GM21367 (cell line): Measurements from ENCODE around the gene CPNE5.
"Not testable (repeated sequence)": the region's sequence is repeated elsewhere in the genome, so short reads cannot be mapped to it uniquely, and the experiment has no call there.

Source experiments
- ATAC-seq: cut with Tn5 transposase; IDR thresholded peaks from one replicate; pipeline ENCODE4 v1.9.1; 2021; ENCODE audit not compliant: unreplicated experiment

The CPNE5 gene

GRCh38 chr6:36728289-36729160 lies 110.7 kb downstream of the CPNE5 start:
- no peak for ATAC-seq

DNA sequence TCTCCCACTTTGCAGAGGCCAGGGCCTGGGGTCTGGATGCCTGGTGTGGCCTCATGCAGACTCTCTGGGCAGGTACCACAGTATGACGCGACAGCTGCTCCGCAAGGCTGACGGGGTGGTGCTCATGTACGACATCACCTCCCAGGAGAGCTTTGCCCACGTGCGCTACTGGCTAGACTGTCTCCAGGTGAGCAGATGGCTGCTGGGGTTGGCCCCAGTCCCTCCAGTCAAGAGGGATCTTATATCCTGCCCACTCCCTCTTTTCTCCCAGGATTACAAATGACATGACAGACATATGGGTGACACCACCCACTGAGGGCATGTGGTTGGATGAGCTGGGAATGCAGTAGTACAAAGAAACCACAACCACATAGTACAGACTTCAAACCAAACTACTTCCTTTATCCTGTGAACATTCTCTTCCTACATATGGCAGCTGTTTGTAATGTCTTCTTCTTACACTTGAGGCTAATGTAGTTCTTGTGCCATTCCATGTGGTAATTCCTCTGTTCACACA lies 111.7 kb downstream of the CPNE5 start:
- no peak for ATAC-seq

DNA sequence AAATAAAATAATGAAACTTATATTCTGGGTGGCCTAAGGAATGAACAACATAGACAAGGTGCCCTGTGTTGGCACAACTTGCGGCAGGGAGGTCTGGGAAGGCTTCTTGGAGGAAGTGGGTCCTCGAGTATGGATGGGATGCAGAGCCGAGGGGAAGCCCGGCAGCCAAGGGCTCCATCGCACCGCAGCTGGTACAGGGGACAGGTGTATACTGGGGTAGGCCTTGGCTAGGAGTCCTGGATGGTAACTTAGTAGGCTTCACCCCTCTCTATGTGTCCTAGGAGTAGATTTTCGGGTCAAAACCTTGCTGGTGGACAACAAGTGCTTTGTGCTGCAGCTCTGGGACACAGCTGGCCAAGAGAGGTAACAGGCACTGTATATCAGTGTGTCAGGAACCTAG lies 113.7 kb downstream of the CPNE5 start:
- no peak for ATAC-seq

GRCh38 chr6:36724514-36725390 lies 114.5 kb downstream of the CPNE5 start:
- ATAC-seq: no peak

DNA sequence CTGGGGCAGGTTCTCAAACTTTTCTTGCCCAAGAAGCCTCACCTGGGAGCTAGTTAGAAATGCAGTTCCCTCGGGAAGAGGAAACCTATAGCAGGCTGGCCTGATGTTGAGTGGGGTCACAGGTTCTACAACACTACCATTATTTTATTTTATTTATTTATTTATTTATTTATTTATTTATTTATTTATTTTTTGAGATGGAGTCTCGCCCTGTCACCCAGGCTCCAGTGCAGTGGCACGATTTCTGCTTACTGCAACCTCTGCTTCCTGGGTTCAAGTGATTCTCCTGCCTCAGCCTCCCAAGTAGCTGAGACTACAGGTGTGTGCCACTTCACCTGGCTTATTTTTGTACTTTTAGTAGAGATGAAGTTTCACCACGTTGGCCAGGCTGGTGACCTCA lies 115.3 kb downstream of the CPNE5 start:
- not testable (repeated sequence) for ATAC-seq

DNA sequence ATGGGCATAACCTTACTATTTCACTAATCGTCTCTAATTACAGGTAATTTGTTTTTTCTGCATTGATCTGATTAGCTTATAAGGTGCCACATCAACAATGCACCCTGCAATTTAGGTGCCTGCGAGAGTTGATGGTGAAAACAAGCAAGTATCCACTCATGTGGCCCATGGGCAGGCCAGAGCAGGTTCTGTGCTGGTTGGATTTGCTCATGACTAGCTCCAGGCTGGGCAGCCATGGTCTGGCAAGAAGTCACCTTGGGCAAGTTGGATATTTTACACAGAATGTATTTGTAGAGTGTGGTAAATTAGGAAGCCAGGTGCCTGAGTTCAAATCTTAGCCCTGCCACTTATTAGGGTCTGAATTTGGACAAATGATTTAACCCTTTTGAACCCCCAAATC lies 116.4 kb downstream of the CPNE5 start:
- no peak for ATAC-seq

- ATAC-seq: no peak
Measured at GRCh38 chr6:36722365-36722764, 116.9 kb downstream of the CPNE5 start.

DNA sequence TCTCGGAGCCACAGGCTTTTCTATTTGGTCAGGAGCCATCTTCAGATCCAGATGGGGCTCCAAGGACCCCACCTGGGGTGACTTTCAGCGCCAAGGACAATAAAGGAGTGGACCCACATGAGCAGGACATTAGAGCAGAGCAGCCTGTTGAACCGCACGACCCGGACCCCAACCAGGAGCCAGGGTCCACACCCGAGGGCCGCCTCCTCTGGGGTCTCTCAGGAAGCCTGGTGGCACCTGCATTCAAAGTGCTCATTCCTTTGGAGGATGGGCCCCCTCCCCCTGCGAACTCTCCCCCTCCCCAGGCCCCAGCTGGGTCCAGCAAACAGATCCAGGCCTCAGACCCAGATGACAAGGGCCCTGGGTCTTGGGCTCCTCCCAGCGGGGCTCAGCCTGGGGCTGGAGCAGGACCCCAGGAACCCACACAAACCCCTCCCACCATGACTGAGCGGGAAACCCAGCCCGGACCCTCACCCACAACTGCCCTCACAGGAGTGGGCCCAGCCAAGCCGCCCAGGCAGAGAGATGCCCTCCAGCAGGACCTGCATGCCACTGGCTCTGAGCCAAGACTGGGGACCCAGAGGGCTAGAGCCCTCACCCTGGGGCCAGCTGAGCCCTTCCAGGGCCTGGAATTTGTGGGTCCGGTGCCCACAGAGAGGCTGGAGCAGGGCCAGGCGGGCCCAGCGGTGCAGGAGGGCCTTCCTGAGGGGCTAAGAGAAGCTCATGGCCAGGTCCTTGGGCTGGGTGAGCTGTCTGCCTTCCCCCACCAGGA lies 117.7 kb downstream of the CPNE5 start:
- no peak for ATAC-seq

GRCh38 chr6:36720251-36721141 lies 118.7 kb downstream of the CPNE5 start:
- no peak for ATAC-seq

- no peak for ATAC-seq
Measured at GRCh38 chr6:36719126-36719525, 120.1 kb downstream of the CPNE5 start.

DNA sequence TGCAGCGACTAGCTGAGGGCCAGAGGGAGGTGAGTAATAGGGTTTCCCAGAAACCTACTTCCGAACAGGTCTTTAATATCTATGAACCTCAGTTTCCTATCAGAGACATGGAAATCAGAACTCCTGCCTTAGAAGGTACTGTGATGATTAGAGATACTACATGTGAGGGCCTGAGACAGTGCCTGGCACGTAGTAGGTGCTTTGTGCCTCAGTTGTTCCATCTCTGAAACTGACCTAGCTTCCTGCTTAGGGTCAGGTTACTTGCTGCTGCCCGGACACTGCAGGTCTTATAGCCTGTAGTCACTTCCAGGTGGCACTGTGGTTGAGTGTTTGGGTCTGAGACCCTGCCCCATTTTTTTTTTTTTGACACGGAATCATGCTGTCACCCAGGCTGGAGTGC lies 120.7 kb downstream of the CPNE5 start:
- no peak for ATAC-seq

GRCh38 chr6:36717871-36718540 lies 121.2 kb downstream of the CPNE5 start:
- ATAC-seq: no peak

GRCh38 chr6:36717231-36717825 lies 121.9 kb downstream of the CPNE5 start:
- ATAC-seq: no peak

GRCh38 chr6:36716476-36717093 lies 122.7 kb downstream of the CPNE5 start:
- no peak for ATAC-seq

DNA sequence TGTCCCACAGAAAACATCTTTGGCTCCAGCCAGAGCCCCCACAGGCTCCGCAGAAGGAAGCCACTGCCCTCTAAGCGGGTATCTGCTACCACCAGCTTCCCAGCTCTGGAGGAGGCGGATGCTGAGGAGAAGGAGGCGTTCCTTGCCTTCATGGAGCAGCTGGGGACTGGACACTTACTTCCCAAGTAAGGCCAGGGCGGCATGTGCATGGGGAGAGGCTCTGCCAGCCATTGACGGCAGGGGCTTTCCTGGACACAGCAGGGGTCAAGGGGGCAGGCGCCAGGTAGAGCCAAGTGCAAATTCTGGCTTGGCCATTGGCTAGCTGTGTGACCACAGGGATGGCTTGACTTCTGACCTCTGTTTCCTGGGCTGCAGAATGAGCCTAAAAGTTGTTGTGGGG lies 123.8 kb downstream of the CPNE5 start:
- ATAC-seq: no peak

GRCh38 chr6:36714511-36714910 lies 124.7 kb downstream of the CPNE5 start:
- no peak for ATAC-seq

DNA sequence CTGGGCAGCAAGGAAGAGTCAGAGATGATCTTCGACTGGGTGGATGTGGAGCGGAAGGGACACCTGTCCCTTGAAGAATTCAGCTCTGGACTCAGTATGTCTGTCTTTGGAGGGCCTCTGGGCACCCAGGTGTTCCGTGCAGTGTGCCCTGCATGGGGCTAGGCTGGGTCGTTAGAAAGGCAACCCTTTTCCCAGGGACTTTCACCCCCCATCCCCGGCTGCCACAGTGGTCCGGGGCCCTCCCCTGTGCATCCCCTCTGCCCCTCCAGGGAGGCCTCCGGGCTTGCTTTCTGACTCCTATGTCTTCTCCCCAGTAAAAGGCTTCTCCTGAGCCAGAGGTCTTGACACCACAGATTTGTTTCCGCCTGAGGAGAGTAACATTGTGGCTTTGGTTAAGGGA lies 125.4 kb downstream of the CPNE5 start:
- ATAC-seq: no peak

- ATAC-seq: no peak
Measured at GRCh38 chr6:36712816-36713215, 126.4 kb downstream of the CPNE5 start.

DNA sequence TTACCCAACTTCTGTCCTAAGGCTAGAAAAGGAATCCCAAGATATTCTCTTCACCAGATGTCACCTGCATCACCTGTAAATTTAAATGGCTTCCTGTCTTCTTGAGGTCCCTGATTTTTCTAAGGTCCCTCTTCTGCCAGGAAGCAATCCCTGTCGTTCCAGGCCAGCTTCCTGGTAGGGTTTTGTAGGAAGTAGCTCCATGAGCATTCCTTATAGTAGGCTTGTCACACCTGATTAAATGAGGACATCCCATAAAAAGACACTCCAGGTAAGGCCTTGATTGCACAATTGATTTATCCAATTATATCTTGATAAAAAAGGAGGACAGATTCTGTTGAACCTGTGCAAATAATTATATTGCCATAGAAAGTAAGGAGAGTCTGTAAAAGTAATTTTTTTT lies 132.9 kb downstream of the CPNE5 start:
- no peak for ATAC-seq
